Trophoblast cell (in vitro differentiated cells and primary cell): Measurements from ENCODE around the gene THOC2.
"Not testable (repeated sequence)": the region's sequence is repeated elsewhere in the genome, so short reads cannot be mapped to it uniquely, and the experiment has no call there.

ENCODE experiments used
- DNase-seq, 2 donors: peaks; one replicate each; pipeline ENCODE4 v3.0.0-alpha.2; 2016
- H2AFZ ChIP-seq: 2 replicates; pipeline ENCODE4 v1.6.1; 2013; ENCODE audit warnings: low read length, moderate library complexity, mild to moderate bottlenecking; ENCODE audit not compliant: insufficient read depth, poor library complexity
- H2AK5ac ChIP-seq: 2 replicates; pipeline ENCODE4 v1.6.1; 2013; ENCODE audit warnings: mild to moderate bottlenecking, low read length
- H2BK120ac ChIP-seq: 2 replicates; pipeline ENCODE4 v1.6.1; 2013; ENCODE audit warnings: low read length, mild to moderate bottlenecking, moderate library complexity; ENCODE audit not compliant: insufficient read depth, poor library complexity
- H2BK12ac ChIP-seq: 2 replicates; pipeline ENCODE4 v1.6.1; 2013; ENCODE audit warnings: mild to moderate bottlenecking, low read length, moderate library complexity
- H2BK5ac ChIP-seq: 2 replicates; pipeline ENCODE4 v1.6.1; 2013; ENCODE audit warnings: low read length, low read depth, moderate library complexity, mild to moderate bottlenecking; ENCODE audit not compliant: poor library complexity
- H3K14ac ChIP-seq: 2 replicates; pipeline ENCODE4 v1.6.1; 2013; ENCODE audit warnings: mild to moderate bottlenecking, low read length
- H3K18ac ChIP-seq: 2 replicates; pipeline ENCODE4 v1.6.1; 2013; ENCODE audit warnings: mild to moderate bottlenecking, low read length
- H3K23ac ChIP-seq: 2 replicates; pipeline ENCODE4 v1.6.1; 2013; ENCODE audit warnings: low read length
- H3K27ac ChIP-seq: 2 replicates; pipeline ENCODE4 v1.5.1; 2013; ENCODE audit warnings: low read depth, mild to moderate bottlenecking, inconsistent platforms, low read length, moderate library complexity
- H3K27me3 ChIP-seq: 2 replicates; pipeline ENCODE4 v1.6.1; 2013; ENCODE audit warnings: inconsistent platforms, mild to moderate bottlenecking, low read length, moderate library complexity; ENCODE audit not compliant: insufficient read depth
- H3K36me3 ChIP-seq, 2 experiments: 1 replicate in 1 of 2; 2 replicates in 1 of 2; pipeline ENCODE4 v1.6.1; 2013; ENCODE audit warnings: low read length in 2 of 2, mild to moderate bottlenecking in 2 of 2, moderate library complexity in 1 of 2; ENCODE audit not compliant: insufficient read depth in 2 of 2, control insufficient read depth in 1 of 2
- H3K4ac ChIP-seq: 2 replicates; pipeline ENCODE4 v1.6.1; 2013; ENCODE audit warnings: low read depth, mild to moderate bottlenecking, low read length, moderate library complexity
- H3K4me1 ChIP-seq, 2 experiments: 1 replicate in 1 of 2; 2 replicates in 1 of 2; pipeline ENCODE4 v1.6.1; 2013; ENCODE audit warnings: low read length in 2 of 2, mild to moderate bottlenecking in 2 of 2, moderate library complexity in 1 of 2; ENCODE audit not compliant: insufficient read depth in 2 of 2, control insufficient read depth in 1 of 2
- H3K4me2 ChIP-seq: 2 replicates; pipeline ENCODE4 v1.6.1; 2013; ENCODE audit warnings: inconsistent platforms, mild to moderate bottlenecking, low read length, moderate library complexity
- H3K4me3 ChIP-seq: 2 replicates; pipeline ENCODE4 v1.5.1; 2013; ENCODE audit warnings: mild to moderate bottlenecking, low read depth, low read length, inconsistent platforms
- H3K79me1 ChIP-seq: one replicate; pipeline ENCODE4 v1.6.1; 2013; ENCODE audit warnings: low read length
- H3K79me2 ChIP-seq: 2 replicates; pipeline ENCODE4 v1.6.1; 2013; ENCODE audit warnings: low read length, mild to moderate bottlenecking; ENCODE audit not compliant: control insufficient read depth, insufficient read depth, poor library complexity
- H3K9ac ChIP-seq: 2 replicates; pipeline ENCODE4 v1.6.1; 2013; ENCODE audit warnings: mild to moderate bottlenecking, low read length
- H3K9me3 ChIP-seq: 2 replicates; pipeline ENCODE4 v1.6.1; 2013; ENCODE audit warnings: low read depth, mild to moderate bottlenecking, control low read depth, inconsistent platforms, low read length; ENCODE audit not compliant: insufficient read depth
- H4K12ac ChIP-seq: 2 replicates; pipeline ENCODE4 v1.6.1; 2013; ENCODE audit warnings: low read depth, mild to moderate bottlenecking, low read length, moderate library complexity
- H4K8ac ChIP-seq: 2 replicates; pipeline ENCODE4 v1.6.1; 2013; ENCODE audit warnings: low read depth, mild to moderate bottlenecking, low read length, moderate library complexity
- H4K91ac ChIP-seq: one replicate; pipeline ENCODE4 v1.6.1; 2013; ENCODE audit warnings: low read depth, mild to moderate bottlenecking, low read length, moderate library complexity
- WGBS: extraction: QIAGEN DNeasy Blood & Tissue Kit; methylation state at CpG from one replicate; pipeline ENCODE4 v1.1.7; 2013; ENCODE audit warnings: missing lambda C conversion rate; ENCODE audit not compliant: insufficient read length, insufficient coverage; ENCODE audit errors: extremely low coverage; 5-methylcytosine and 5-hydroxymethylcytosine counted together

The THOC2 gene

DNA sequence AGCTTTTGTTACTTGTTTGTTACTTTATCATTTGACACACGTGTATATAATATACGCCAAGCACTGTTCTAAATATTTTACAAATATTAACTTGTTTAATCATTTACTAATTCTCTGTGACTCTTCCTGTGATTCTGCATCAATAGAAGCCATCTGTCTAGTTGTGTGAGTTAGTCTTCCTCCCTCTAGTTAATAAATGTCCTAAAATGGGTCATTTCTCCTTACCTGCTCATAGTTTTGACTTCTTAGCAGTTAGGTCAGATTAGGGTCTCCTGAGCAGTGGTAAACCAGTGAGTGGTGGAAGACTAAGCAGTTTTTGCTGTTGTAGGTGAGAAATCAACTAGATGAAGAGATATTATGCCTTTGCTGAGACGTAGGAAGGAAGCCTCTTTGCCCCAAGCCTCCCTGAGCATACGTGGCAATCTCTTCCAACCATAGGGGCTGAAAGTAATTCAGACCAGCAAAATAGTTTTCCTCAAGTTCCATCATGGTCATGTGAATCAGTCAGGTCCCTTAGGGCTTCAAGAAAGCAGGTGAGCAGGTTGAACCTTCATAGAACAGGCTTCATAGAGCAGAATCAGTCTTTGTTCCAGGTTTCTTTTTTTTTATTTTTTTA is 38.7 kb upstream of the THOC2 start:
- H3K4me2 ChIP-seq, result no peak overlapping the region
- no peak overlapping the region for H2AK5ac ChIP-seq
- DNase-seq, result peak; percentile 51 to 78
- H3K27me3 ChIP-seq, result no peaks in the 10 kb centered on the region
- WGBS, result no CpG with 5 or more reads among the region's 4 CpGs
- no peak overlapping the region for H2BK120ac ChIP-seq
- H3K4me1 ChIP-seq, result no peaks in the 10 kb centered on the region
- H3K4me3 ChIP-seq, result no peak overlapping the region
- H3K79me2 ChIP-seq, result no peaks in the 10 kb centered on the region
- no peak overlapping the region for H4K12ac ChIP-seq
- H3K79me1 ChIP-seq, result no peaks in the 10 kb centered on the region
- no peak overlapping the region for H3K4ac ChIP-seq
- no peaks in the 10 kb centered on the region for H3K9me3 ChIP-seq
- H3K23ac ChIP-seq, result no peak overlapping the region
- no peak overlapping the region for H2BK12ac ChIP-seq
- no peak overlapping the region for H2AFZ ChIP-seq
- no peak overlapping the region for H3K27ac ChIP-seq
- H3K18ac ChIP-seq, result no peak overlapping the region
- no peak overlapping the region for H3K9ac ChIP-seq
- H2BK5ac ChIP-seq, result no peak overlapping the region
- H4K91ac ChIP-seq, result no peak overlapping the region
- H3K36me3 ChIP-seq, result no peaks in the 10 kb centered on the region
- H3K14ac ChIP-seq, result no peak overlapping the region
- no peak overlapping the region for H4K8ac ChIP-seq

DNA sequence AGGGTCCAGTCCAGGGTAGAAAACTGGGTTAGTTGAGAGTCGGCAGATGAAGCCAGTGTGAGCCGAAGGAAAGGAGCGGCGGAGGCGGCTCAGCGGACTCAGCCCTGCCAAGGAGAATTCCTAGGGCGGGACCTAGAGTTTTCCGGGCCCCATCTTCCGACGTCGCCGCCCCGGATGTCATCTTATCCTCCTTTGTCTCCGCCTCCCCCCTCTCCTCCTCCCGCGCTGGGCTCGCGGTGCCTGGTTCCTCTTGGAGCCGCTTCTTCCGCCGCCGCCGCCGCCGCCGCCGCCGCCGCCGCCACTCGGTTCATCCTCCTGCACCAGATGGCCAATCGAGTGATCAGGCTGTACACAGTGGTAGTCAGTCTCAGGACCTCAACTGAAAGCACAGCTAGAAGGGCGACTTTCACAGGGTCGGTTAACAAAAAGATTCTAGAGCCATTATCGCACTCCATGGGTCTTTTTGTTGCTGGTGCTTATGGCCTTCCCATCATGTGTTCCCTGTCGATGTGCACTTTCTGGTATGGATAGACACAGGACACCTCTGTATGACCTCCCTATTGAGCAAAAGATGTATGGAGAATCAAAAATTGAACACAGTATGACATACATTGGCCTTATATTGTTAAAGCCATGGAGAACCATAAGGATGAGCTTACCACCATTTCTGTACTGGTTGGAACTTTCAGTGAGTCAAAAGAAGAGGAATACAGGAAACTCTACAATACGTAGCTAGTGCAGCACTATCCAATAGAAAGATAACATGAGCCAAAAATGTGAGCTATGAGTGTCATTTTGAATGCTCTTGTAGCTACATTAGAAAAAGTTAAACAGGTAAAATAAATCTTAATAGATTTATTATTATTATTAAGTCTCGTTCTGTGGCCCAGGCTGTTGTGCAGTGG is 32.4 kb upstream of the THOC2 start:
- Histone ChIP-seq H2BK120ac (peak overlapping the region; percentile 76), H4K8ac (peak overlapping the region; percentile 91), H3K4me1 (no peaks in the 10 kb centered on the region), H3K9ac (no peak overlapping the region), H3K18ac (no peak overlapping the region), H3K23ac (no peak overlapping the region), H4K12ac (peak overlapping the region; percentile 62), H3K79me2 (no peaks in the 10 kb centered on the region), H3K9me3 (no peaks in the 10 kb centered on the region), H3K27ac (peak overlapping the region; percentile 46), H3K36me3 (no peaks in the 10 kb centered on the region), H3K4ac (no peak overlapping the region), H3K14ac (peak overlapping the region; percentile 34), H2BK5ac (no peak overlapping the region), H4K91ac (peak overlapping the region; percentile 47), H2BK12ac (no peak overlapping the region), H3K27me3 (no peaks in the 10 kb centered on the region), H3K4me3 (no peak overlapping the region), H2AFZ (peak overlapping the region; percentile 90), H3K4me2 (peak overlapping the region; percentile 44), H2AK5ac (no peak overlapping the region), H3K79me1 (no peaks in the 10 kb centered on the region)
- WGBS, result no CpG with 5 or more reads among the region's 38 CpGs
- DNase-seq, result peak; percentile 57 to 68

GRCh38 chrX:123759849-123760248 is 27.0 kb upstream of the THOC2 start:
- not testable (repeated sequence) for H3K27ac ChIP-seq, H2BK5ac ChIP-seq, H3K79me2 ChIP-seq, H3K27me3 ChIP-seq, H3K9ac ChIP-seq, H3K4ac ChIP-seq, H2AFZ ChIP-seq, H3K4me1 ChIP-seq, H2AK5ac ChIP-seq, H3K4me3 ChIP-seq, H3K36me3 ChIP-seq, H3K4me2 ChIP-seq, H3K18ac ChIP-seq, H2BK120ac ChIP-seq, H4K8ac ChIP-seq, H3K23ac ChIP-seq, H3K14ac ChIP-seq, H3K9me3 ChIP-seq, H4K91ac ChIP-seq, DNase-seq, H2BK12ac ChIP-seq, H3K79me1 ChIP-seq, H4K12ac ChIP-seq
- no CpG with 5 or more reads among the region's 3 CpGs for WGBS

DNA sequence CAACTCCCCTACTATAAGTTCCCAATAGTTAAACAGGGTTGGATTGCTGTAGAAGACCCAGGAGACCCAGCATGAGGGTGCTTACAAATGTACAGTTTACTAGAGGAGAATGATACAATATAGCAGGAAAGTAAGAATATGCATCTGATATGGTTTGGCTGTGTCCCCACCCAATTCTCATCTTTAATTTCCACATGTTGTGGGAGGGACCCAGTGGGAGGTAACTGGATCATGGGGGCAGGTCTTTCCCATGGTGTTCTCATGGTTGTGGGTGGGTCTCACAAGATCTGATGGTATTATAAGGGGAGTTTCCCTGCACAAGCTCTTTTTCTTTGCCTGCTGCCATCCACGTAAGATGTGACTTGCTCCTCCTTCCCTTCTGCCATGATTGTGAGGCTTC is 24.9 kb upstream of the THOC2 start:
- not testable (repeated sequence) for H4K12ac ChIP-seq, H2BK5ac ChIP-seq, H2BK120ac ChIP-seq, H3K4me2 ChIP-seq, H3K14ac ChIP-seq, H3K18ac ChIP-seq, H3K9me3 ChIP-seq, H3K4ac ChIP-seq, H3K27ac ChIP-seq, H2AK5ac ChIP-seq, H3K27me3 ChIP-seq, DNase-seq, H2AFZ ChIP-seq, H2BK12ac ChIP-seq, H3K79me2 ChIP-seq, H3K9ac ChIP-seq, H3K23ac ChIP-seq, H3K4me1 ChIP-seq, H4K8ac ChIP-seq, H3K36me3 ChIP-seq, H4K91ac ChIP-seq, H3K4me3 ChIP-seq, H3K79me1 ChIP-seq
- WGBS, result no CpG with 5 or more reads among the region's 1 CpG
